Gastroesophageal sphincter (tissue), 4 donors: ENCODE measurements around the gene SLK. TPM values are rescaled to one million over a fixed set of nuclear protein-coding genes. Genes with fewer than 3 reads are reported as not detected.

ENCODE experiments used
- ATAC-seq: fragments of 150-250 bp; one replicate; pipeline ENCODE4 v1.9.1; 2016; ENCODE audit warnings: mild to moderate bottlenecking, moderate library complexity
- H3K27ac ChIP-seq, 4 donors: fragments of 200-600 bp; sonication (generic) in 3 of 4; 1 replicate in 3 of 4; 2 replicates in 1 of 4; pipeline ENCODE4 v1.5.1; 2016 to 2019
- H3K27me3 ChIP-seq: fragments of 200-600 bp; sonication (generic); one replicate; pipeline ENCODE4 v1.5.1; 2019
- H3K36me3 ChIP-seq, 2 donors: fragments of 200-600 bp; sonication (generic); one replicate each; pipeline ENCODE4 v1.5.1; 2019; ENCODE audit warnings: control low read depth in 1 of 2
- H3K4me1 ChIP-seq, 3 donors: fragments of 200-600 bp; sonication (generic); 1 replicate in 2 of 3; 2 replicates in 1 of 3; pipeline ENCODE4 v1.5.1; 2016 to 2019; ENCODE audit warnings: control low read depth in 2 of 3
- H3K4me3 ChIP-seq, 2 donors: fragments of 200-600 bp; sonication (generic); one replicate each; pipeline ENCODE4 v1.5.1; 2019; ENCODE audit warnings: mild to moderate bottlenecking in 1 of 2, moderate library complexity in 1 of 2
- H3K9me3 ChIP-seq, 3 donors: fragments of 200-600 bp; sonication (generic); one replicate each; pipeline ENCODE4 v1.5.1; 2017 to 2019; ENCODE audit warnings: control low read depth in 2 of 3
- EP300 ChIP-seq: sonication (generic); formaldehyde crosslinking; IDR thresholded peaks from one replicate; pipeline ENCODE4 v1.6.1; 2017; ENCODE audit warnings: antibody characterized with exemption, mild to moderate bottlenecking
- POLR2A ChIP-seq, 2 donors: fragments of 450-650 bp; IDR thresholded peaks; one replicate each; pipeline ENCODE4 v1.6.1; 2017; ENCODE audit warnings: antibody characterized with exemption in 2 of 2, mild to moderate bottlenecking in 2 of 2, moderate library complexity in 1 of 2
- POLR2AphosphoS5 ChIP-seq: sonication (generic); formaldehyde crosslinking; IDR thresholded peaks from one replicate; pipeline ENCODE4 v1.6.1; 2017; ENCODE audit warnings: antibody characterized with exemption
- WGBS, 2 donors: methylation state at CpG; one replicate each; pipeline ENCODE4 v1.1.5; 2018; ENCODE audit warnings: low coverage in 1 of 2; 5-methylcytosine and 5-hydroxymethylcytosine counted together
- small RNA-seq, 4 donors: library from RNA; depleted of rRNA; stranded (forward); fragments of <200 nt; gene quantifications; one replicate each; pipeline ENCODE3, GENCODE V24; 2016
- total RNA-seq, 4 donors: library from RNA; depleted of rRNA; stranded (reverse); fragments of >200 nt; gene quantifications; one replicate each; pipeline ENCODE4 v1.1.0, GENCODE V29; 2016
- TF ChIP-seq, protein P1 (sequence below), 4 experiments: fragments of 200-600 bp in 2 of 4; fragments of 450-650 bp in 2 of 4; sonication (generic) in 1 of 4; IDR thresholded peaks; one replicate each; pipeline ENCODE4 v1.5.1; 2017 to 2019; ENCODE audit warnings: antibody characterized with exemption in 4 of 4, mild to moderate bottlenecking in 2 of 4, moderate library complexity in 2 of 4

Gene SLK
- total RNA-seq, 4 donors from 2014 or later: 75.0 to 119 (median 107) TPM

DNA sequence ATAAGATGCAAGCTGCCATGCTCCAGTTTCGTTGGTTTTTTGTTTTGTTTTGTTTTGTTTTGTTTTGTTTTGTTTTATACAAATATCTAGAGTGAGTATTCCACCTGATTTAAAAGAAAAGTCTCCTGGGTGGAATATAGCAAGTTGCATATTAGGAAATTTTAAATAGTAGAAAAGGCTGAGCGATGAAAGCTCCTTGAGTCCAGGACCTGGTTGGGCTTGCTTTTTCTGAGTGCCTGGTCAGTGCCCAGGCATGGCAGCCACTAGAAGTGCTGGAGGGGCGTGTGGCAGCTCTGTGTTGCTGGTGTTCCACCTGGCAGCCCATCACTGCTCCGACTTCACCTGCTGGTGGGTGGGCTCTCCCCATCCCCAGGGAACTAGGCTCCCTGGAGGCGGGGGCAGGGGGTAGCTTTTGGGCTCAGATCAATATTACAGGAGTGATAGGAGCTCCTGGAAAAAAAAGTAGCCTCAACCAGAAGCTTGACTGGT lies 110.8 kb downstream of the SLK start:
- TF ChIP-seq, protein P1, sequence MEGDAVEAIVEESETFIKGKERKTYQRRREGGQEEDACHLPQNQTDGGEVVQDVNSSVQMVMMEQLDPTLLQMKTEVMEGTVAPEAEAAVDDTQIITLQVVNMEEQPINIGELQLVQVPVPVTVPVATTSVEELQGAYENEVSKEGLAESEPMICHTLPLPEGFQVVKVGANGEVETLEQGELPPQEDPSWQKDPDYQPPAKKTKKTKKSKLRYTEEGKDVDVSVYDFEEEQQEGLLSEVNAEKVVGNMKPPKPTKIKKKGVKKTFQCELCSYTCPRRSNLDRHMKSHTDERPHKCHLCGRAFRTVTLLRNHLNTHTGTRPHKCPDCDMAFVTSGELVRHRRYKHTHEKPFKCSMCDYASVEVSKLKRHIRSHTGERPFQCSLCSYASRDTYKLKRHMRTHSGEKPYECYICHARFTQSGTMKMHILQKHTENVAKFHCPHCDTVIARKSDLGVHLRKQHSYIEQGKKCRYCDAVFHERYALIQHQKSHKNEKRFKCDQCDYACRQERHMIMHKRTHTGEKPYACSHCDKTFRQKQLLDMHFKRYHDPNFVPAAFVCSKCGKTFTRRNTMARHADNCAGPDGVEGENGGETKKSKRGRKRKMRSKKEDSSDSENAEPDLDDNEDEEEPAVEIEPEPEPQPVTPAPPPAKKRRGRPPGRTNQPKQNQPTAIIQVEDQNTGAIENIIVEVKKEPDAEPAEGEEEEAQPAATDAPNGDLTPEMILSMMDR (IDR thresholded peaks at IDR 0.05): no peak
- no peak for TF ChIP-seq POLR2AphosphoS5
- no peak for TF ChIP-seq POLR2A (IDR thresholded peaks at IDR 0.05)
- TF ChIP-seq EP300: no peak
- Histone ChIP-seq H3K4me1 (peaks cover 0 to 11% (median 0%) of the 10 kb centered on the region in 3 donors), H3K9me3 (no peaks in the 10 kb centered on the region), H3K4me3 (no peak overlapping the region), H3K27me3 (no peaks in the 10 kb centered on the region), H3K27ac (no peak overlapping the region), H3K36me3 (no peaks in the 10 kb centered on the region)
- no peak for ATAC-seq
- 70% methylated on average over 1 of the region's 5 CpGs; no CpG with 5 or more reads in 1 of the 2 donors for WGBS, 2 donors

Small RNA genes lying within 50 kb of the gene (small RNA-seq; reads per million reads assigned to genes)
- 0 reads per million in 4 donors for gene RN7SL524P

Other genes with a start within 250 kb of the SLK start
- gene SH3PXD2A, start 111.6 kb upstream of the SLK start, total RNA-seq: 10 to 100 TPM; 31.2 to 65.2 (median 39.5) TPM
- 10 to 100 TPM; 17.1 to 31.6 (median 29.6) TPM for gene STN1, start 49.0 kb upstream of the SLK start, total RNA-seq
- gene COL17A1, start 118.7 kb downstream of the SLK start, total RNA-seq: 10 to 100 TPM in 1 of 4 donors, 1 to 10 TPM in 1, under 1 TPM in 2; 0.12 to 10.7 (median 0.68) TPM
- 10 to 100 TPM in 2 of 4 donors, 1 to 10 TPM in 2; 5.3 to 12.7 (median 9.8) TPM for gene SFR1, start 155.0 kb downstream of the SLK start, total RNA-seq